NCI-H345 treated with DMSO at 0.1 percent for 48 hours (cell line): ENCODE data around the gene SH3BGR.

Experiments used
- DNase-seq: peaks from one replicate; lab custom pipeline; 2025; ENCODE audit not compliant: unreplicated experiment; lab: John Stamatoyannopoulos, UW

SH3BGR gene

DNA sequence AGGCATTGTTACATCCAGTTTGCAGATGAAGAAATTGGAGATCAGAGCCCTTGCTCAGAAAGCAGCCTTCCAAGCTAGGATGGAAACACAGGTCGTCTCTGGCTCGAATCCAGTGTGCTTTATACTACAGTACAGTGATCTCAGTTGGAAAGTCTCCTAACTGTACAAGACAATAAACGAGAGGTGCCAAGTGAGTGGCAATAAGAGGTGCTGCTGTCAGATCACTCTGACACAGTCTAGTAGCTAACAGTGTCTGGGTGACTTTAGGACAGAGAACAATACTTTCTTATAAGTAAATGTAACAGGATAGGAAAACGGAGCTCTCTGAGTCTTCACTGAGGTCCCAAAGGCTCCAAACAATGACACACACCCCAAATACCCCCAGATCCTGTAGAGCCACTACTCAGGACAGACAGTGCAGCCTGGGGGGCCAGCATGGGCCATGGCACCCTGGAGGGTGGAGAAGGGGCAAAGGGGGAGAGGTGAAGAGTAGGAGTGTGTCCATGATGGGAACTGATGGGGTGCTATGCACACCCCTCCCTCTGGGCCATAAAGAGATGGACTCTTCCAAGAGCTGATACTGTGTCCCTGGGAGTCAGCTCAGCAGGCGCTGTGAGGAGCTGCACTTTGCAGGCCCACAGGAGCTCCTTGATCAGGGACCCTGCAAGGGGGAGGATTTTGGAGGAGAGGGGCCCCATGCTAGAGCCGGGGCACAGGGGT, 3.3 kb downstream of the SH3BGR start:
- no peak for DNase-seq

DNA sequence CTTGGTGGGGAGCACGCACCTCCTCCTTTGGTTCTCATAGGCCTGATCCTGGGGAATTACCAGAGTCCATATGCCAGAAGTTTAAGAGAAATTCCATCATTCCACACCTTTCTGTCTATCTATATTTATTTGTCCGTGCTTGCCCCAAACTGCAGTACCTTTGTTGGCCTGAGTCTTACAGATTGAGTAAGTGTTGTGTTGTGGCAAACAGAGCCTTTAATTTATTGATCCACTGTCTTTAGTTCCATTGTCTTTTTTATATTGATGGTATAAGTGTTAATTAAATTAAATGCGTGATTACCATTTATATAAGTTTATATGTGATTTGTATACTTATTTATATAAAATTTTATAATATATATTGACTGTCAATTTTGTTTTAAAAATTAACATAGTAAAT, 4.9 kb downstream of the SH3BGR start:
- no peak for DNase-seq

DNA sequence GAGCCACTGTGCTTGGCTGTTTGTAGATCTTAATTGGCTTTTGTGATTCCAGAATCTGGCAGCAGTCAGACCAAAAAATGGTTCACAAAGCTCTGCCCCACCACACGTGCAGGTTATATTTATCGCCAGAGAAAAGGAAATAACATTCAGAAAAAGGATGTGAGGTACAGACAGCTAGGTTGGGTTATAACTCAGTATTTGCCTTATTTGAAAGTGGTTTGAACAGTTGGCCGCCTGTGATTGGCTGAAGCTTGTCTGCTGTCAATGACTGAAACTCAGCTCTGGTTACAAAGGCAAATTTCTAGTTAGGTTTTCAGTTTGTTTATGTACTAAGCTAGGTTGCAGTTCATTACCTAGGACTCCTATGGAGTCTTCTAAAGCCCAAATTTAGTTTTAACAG, 9.6 kb downstream of the SH3BGR start:
- DNase-seq = no peak

DNA sequence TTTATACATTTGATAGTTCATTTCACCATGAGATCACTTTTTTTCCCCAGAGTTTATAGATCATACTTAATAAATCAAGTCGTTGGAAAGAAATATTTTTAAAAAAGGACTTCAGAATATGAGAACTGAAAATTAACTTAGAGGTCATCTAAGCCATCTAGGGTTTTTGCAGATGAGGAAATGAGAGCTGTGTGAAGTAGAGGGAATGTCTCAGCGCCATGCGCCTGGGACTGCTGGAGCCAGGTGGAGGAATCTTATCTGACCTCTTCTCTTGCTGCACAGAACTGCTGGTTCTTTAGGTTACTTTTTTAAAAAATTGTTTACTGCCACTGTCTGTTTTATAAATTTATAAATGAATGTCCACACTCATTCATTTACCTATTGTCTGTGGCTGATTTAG, 11.5 kb downstream of the SH3BGR start:
- no peak for DNase-seq

DNA sequence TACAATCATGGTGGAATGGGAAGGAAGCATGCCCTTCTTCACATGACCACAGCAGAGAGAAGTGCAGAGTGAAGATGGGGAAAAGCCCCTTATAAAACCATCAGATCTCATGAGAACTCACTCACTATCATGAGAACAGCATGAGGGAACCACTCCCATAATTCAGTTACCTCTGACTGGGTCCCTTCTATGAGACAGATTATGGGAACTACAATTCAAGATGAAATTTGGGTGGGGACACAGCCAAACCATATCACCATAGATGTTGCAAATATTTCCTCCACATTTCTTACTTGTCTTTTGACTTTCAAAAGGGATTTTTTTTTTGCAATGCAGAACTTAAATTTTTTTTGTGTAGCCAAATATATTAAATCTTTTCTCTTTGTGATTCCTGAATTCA, 14.8 kb downstream of the SH3BGR start:
- no peak for DNase-seq

DNA sequence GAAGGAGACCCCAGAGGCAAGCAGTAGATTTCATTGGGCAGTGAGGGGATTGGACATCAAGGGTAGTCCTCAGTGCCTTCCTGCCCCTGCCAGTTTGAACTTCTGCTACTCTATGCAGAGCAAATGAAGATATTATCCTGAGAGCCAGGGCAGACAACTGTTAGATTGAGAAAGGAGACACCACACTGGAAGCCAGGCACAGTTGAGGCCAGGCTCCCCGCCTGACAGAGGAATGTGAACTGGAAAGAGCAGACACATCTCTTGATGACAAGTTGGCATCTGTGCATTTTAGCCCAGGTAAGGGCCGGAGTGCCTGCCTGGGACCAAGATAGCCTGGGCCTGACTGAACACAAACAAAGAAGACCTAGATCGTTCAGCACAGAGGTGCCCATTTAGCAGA, 16.0 kb downstream of the SH3BGR start:
- no peak for DNase-seq

DNA sequence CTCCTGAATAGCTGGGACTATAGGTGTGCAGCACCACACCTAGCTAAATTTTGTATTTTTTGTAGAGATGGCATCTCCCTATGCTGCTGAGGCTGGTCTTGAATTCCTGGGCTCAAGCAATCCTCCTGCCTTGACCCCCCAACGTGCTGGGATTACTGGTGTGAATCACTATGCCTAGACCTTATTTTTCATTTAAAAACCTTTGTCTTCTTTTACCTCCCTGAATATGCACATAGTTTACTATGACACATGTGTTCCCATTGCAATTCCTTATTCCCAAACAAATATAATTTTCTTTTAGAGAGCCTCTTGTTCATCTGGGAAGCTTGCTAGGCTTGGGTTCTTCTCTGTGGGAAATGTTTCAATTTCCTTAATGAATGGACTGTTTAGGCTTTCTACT, 16.8 kb downstream of the SH3BGR start:
- no peak for DNase-seq

DNA sequence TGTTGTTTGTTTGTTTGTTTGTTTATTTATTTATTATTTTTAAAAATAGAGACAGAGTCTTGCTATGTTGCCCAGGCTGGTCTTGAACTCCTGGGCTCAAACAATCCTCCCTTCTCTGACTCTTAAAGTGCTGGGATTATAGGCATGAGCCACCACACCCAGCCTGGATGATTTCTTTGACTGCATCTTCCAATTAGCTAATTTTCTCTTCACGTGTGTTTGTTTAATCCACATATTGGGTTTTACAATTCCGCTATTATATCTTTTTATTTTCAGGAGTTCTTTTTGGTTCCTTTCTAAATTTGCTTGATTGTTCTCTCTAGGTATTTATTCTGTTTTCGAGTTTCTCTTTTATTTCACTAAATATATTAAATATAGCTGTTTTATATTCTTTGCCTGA, 19.8 kb downstream of the SH3BGR start:
- no peak for DNase-seq

DNA sequence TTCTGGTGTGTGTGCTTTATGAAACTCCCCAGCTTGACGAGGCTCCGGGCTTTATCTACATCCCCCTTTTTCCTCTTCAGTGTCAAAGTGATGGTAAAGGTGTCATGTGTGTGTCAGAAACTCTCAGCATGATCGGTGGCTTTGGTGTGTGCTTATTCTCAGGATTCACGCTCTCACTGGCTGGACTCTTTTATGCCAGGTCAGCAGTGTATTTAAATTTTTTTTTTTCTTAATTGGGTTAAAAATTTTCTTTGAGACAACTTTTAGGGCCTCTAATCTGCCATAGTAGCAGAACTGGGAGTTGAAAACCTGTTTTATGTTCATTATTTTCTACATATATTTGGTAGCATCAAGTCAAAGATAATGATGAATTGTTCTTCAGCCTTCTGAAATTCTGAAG, 21.0 kb downstream of the SH3BGR start:
- no peak for DNase-seq

DNA sequence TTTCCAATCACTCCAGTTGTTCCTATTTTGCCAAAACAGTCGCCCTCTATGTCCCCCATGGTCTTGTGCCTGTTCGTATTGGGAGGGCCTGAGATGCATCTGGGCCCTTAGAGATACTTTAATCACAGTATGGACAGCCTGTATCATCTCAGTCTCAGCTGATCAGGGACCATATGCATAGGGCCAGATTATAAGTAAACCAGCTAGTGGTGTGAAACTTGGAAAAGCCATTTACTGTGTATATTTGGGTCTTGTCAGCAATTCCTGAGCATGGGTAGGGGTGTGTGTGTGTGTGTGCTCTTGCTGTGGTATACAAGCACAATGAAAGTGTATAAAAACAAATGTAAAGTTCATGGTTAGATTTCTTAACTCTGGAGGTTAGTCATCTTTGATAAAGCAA, 22.8 kb downstream of the SH3BGR start:
- DNase-seq = no peak

DNA sequence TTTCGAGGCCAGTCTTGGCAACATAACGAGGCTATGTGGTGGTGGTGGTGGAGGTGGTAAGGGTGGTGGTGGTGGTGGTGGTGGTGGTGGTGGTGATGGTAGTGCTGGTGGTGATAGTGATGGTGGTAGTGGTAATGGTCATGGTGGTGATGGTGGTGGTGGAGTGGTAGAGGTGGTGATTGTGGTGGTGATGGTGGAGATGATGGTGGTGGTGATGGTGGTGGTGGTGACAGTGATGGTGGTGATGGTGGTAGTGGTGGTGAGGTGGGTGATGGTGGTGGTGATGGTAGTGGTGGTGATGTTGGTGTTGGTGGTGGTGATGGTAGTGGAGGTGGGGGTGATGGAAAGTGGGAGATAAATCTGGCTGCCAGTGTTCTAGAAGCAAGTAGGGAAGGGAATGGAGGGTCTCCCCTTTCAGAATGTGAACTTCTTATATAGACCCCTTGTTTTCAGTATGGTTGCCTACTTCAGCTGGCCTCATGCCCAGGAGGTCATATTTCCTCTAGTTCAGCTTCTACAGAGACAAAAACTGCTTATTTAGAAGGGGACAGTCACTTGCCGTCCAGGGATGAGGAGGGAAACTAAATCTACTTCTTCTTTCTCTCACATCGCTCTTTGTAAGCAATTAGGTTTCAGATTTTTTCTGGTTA, 27.5 kb downstream of the SH3BGR start:
- DNase-seq = no peak

DNA sequence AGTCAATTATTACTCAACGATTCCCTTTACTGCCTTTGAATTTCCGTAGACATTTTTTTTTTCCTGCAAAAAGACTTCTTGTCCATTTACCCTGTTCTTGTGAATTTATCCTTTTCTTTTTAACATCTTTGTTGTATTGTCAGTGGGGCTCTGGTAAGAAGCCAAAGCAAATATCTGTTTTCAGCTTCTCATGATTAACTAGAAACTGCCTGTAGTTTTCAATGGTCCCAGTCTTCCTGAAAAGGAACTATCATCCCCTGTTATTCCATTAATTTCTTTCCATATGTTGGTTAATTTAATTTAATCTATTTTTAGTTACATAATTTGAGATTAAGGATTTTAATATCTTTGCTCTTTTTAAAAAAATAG, 28.0 kb downstream of the SH3BGR start:
- no peak for DNase-seq

DNA sequence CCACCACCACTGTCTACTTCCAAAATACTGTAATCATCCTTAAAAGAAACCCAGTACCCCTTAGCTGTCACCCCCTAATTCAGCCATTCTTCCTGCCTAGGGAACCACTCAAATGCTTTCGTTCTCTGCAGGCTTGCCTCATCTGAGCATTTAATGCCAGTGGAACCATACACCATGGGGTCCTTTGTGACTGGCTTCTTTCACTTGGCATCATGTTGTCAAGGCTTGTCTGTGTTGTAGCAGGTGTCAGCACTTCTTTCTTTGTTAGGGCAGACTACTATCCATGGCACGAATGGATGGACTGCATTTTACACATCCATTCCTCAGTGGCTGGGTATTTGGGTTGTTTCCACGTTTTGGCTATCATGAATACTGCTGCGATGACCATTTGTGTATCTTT, 28.5 kb downstream of the SH3BGR start:
- no peak for DNase-seq

DNA sequence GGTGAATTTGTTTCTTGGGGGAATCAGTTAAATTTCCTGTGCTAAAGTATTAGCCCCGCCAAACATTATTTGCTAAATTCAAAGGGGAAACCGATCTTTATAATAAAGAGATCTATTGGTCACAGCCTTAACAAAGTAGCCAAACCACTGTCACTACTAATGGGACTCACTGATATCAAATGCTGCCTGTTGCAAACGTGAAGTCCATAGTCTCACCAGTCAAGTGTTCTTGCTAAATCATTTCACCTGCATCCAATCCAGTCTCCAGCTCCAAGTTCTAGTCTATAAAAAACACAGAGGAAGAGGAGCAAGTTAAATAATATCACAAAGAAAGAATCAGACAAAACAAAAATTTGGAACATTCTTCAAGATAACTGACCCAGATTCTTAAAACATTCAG, 30.1 kb downstream of the SH3BGR start:
- no peak for DNase-seq

DNA sequence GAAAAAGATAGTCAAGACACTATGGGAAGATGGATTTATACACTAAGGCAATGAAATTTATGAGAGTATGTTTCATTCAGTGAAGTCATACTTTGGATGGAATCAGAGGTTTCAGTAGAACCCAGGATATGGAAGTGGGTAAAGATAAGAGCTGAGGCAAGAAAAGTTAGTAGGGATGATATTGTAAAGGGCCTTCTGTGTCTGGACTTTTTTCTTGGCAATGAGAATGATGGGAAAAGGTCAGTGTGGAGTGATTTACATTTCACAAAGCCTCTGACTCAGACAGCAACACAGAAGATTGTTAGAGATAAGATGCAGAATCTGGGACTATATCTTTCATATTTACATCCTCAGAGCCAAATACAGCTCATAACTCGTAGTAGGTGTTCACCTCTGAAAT, 32.1 kb downstream of the SH3BGR start:
- no peak for DNase-seq

DNA sequence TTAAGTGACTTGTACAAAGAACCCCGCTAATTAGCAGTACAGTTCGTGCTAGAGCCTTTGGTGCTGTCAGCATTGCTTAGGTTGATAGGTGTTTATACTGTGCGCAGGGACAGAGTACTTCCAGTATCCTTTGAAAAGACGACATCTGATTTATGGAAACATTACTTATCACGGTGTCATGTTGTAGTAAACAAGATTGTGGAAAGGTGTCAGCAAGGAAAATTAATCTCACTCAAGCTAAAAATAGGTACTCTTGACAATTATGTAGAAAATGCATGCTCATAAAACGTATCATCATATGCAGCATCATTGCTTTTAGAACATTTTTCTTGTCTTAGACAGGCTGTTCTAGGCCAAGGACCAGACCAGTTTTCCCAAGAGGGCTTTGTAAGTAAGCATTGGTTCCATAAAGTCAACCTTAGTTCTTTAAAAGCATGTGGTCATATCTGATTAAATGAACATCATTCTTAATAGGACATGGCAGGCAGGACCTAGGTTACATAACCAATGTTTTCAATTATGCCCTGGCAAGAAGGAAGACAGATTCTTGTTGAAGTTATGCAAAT, 33.0 kb downstream of the SH3BGR start:
- no peak for DNase-seq

DNA sequence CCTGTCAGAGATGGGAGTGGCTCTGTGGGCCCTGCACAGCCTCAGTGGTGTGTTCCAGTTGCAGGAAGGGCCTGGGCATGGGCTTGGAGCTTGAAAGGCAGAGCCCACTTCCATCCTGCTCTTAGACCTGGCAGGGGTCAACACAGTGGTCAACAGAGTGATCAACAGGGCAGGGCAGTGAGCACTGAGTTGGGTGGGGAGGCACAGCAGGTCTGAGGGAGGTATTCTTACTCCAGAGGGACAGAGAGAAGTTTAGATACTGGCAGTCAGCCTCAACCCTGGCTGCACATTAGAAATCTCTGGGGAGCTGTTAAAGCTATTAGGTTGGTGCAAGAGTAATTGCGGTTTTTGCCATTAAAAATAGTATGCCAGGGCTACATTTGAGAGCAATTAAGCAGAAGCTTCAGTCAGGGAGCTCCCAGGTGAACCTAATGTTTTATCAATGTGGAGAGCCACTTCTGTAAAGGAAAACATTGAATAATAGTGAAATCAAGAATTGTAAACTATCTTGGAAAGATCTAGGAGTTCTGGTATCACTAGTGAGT, 37.7 kb downstream of the SH3BGR start:
- no peak for DNase-seq

DNA sequence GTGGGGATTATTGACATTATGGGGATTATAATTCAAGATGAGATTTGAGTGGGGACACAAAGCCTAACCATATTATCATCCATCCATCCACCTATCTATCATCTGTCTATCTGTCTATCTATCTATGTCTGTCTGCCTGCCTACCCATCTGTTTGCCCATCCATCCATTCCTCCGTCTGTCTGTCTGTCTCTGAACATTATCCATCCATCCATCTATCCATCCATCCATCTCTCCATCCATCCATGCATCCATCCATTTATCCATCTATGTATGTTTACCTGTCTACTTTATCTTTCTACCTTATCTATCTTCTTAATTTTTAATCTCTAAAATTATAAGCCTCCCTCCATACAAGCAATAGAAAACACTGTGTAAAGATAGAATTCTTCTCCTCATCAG, 47.4 kb downstream of the SH3BGR start:
- no peak for DNase-seq

DNA sequence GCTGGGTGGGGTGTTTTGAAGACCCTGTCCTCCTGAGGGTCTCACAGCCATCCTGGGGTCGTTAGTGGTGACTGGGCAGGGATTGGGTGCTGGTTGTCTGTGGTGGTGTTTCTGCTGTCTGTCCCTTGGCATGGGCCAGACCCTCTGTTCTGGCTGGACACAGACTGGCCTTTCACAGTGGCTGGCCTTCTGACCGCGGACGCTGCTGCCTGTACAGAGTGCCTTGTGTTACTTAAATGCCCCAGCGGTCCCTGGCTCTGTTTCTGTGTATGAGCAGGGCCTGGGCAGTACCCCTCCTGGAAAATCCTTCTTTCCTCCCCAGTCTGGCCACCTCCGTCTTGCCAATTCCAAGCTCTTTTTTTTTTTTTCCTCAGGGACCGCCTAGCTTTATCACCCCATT, 50.9 kb downstream of the SH3BGR start:
- no peak for DNase-seq

DNA sequence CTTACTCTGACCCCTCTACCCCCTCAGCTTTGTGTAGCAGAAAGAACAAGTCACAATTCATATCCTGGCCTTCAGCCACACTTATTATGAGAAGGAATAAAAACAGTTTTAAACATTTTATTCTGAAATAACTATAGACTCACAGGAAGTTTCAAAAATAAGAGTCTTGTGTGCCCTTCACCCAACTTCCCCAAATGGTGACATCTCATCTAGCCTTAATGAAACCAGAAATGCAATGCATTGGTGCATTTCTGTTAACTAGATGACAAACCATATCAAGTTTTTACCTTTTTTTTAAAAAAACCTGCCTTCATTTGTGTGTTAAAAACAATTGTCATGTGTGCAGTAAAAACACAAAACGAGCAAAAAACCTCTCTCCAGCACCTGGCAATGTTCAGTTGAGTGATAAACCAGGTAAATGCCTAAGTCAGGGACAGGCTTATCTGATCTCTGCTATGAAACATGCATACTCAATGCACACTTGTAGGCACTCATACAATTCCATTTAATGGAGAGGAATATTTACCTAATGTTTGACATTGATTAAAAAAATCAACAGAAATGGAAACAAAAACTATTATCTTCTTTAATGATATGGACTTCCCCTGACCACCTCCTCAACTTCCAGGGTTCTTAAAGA, 51.5 kb downstream of the SH3BGR start:
- no peak for DNase-seq

DNA sequence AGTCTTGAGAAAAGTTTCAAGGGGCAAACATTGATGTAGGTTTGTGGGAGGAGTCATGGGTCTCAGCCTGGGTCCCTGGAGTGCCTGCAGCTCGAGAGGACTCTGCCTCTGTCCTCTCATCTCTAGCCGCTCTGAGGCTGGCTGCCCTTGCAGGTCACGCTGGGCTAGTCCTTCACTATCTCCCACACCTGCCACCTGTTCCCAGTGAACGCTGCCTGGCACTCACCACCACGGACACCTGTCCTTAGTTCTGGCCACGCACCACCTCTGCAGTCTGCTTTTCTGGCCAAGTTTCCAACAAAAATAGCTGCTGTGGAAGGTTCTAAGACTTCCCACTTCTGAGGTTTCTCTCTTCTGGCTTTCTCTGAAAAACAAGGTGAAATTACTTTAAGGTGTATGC, 52.5 kb downstream of the SH3BGR start:
- no peak for DNase-seq

DNA sequence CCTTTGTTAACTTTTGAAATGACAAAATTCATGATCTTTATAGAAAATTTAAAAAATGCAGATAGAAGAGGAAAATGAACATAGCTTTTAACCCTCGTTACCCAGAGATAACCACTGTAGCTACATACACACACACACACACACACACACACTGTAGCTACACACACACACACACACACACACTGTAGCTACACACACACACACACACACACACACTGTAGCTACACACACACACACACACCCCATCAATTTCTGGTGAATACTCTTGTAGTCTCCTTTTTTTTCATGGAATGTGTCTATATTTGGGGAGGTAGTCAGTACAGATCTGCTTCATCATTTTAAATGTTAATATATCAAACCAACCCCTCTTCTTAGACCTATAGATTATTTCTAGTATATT, 58.5 kb downstream of the SH3BGR start:
- no peak for DNase-seq
